Measurements from ENCODE around the gene GAPT. TPM values are rescaled to one million over a fixed set of nuclear protein-coding genes. Genes with fewer than 3 reads are reported as not detected.

The GAPT gene
- polyA plus RNA-seq, 1 donor (not counting 4 experiments of a cell fraction or from before 2014, with no cell fraction given): not detected

DNA sequence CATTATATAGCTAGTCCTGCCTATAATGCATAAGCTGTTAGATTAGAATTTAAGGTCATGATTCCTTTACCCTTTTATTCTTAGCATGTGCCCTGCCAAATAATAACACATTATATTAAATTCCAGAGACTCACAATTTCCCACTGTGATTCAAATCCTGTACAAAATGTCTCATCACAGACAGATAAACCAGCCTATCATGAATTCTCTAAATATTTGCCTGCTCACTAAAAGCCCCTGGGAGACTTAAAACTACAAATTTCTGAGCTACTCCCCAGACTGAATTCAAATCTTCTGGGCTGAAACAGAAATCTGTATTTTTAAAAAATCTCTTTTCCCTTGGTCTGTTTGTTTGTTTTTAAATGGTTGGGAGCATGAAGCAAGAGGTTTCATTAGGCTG lies 32.7 kb downstream of the GAPT start:
- Histone ChIP-seq H4K20me1 (ENCODE audit: control insufficient read depth, extremely low read depth, insufficient read depth, low read length) (no peaks in the 10 kb centered on the region), H3K4me1 (ENCODE audit: control insufficient read depth, extremely low read depth, insufficient read depth, low read length) (no peaks in the 10 kb centered on the region), H3K9me1 (ENCODE audit: control insufficient read depth, extremely low read depth, insufficient read depth, low read length) (no peaks in the 10 kb centered on the region), H3K9ac (ENCODE audit: control insufficient read depth, extremely low read depth, insufficient read depth, low read length) (no peak overlapping the region), H3K4me3 (ENCODE audit: control insufficient read depth in 2 of 3, extremely low read depth in 1 of 3, insufficient read depth in 2 of 3, low read depth in 1 of 3, low read length in 3 of 3) (no peak overlapping the region), H3K27me3 (ENCODE audit: control insufficient read depth, extremely low read depth, insufficient read depth, low read length) (no peaks in the 10 kb centered on the region), H3K79me2 (ENCODE audit: control insufficient read depth, insufficient read depth, low read length) (no peaks in the 10 kb centered on the region), H2AFZ (ENCODE audit: control insufficient read depth, low read length) (no peak overlapping the region), H3K9me3 (ENCODE audit: control insufficient read depth, low read depth, low read length) (no peaks in the 10 kb centered on the region), H3K27ac (ENCODE audit: control insufficient read depth, insufficient read depth, low read length) (no peak overlapping the region), H3K4me2 (ENCODE audit: control insufficient read depth, extremely low read depth, insufficient read depth, low read depth, low read length) (no peak overlapping the region), H3K36me3 (ENCODE audit: control insufficient read depth in 2 of 2, extremely low read depth in 1 of 2, insufficient read depth in 2 of 2, low read length in 2 of 2) (no peaks in the 10 kb centered on the region)
- FAIRE-seq (no peak), DNase-seq (ENCODE audit: low read depth, low spot score) (no peak)
- dilution Hi-C loops (cut with MboI; ENCODE audit: extremely low pct_ligation_motif_present, low sequenced_read_pairs): loop anchor here (25.0 kb wide), 1 partner anchor 288 kb away; no protein-coding TSS in a partner anchor
- TF ChIP-seq EZH2 (IDR thresholded peaks at IDR 0.05; ENCODE audit: low read length): no peak
- TF ChIP-seq, protein P1, sequence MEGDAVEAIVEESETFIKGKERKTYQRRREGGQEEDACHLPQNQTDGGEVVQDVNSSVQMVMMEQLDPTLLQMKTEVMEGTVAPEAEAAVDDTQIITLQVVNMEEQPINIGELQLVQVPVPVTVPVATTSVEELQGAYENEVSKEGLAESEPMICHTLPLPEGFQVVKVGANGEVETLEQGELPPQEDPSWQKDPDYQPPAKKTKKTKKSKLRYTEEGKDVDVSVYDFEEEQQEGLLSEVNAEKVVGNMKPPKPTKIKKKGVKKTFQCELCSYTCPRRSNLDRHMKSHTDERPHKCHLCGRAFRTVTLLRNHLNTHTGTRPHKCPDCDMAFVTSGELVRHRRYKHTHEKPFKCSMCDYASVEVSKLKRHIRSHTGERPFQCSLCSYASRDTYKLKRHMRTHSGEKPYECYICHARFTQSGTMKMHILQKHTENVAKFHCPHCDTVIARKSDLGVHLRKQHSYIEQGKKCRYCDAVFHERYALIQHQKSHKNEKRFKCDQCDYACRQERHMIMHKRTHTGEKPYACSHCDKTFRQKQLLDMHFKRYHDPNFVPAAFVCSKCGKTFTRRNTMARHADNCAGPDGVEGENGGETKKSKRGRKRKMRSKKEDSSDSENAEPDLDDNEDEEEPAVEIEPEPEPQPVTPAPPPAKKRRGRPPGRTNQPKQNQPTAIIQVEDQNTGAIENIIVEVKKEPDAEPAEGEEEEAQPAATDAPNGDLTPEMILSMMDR (optimal IDR thresholded peaks at IDR 0.05 in 1 of 3, IDR thresholded peaks at IDR 0.05 in 1 of 3, conservative IDR thresholded peaks at IDR 0.05 in 1 of 3; ENCODE audit: extremely low read depth in 1 of 3, insufficient read depth in 2 of 3, low read length in 3 of 3): no peak

DNA sequence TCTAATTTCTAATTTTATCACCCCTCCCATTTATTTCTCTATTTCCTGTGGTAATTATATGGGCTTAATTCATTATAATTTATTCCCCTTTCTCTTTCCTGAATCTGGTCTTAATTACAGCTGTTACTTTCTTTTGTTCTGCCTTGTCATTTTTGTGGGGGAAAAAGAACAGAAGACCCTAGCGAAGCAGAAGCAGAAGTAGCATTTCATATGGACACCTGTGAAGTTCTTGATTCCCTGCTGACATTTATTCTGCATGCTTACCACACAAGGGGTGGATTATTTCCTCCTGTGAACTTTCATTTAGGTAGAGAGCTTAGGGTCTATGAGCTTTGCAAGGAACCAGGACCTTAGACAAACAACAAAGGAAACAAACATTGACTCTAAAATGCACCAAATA lies 33.3 kb downstream of the GAPT start:
- Histone ChIP-seq H4K20me1 (ENCODE audit: control insufficient read depth, extremely low read depth, insufficient read depth, low read length) (no peaks in the 10 kb centered on the region), H3K4me2 (ENCODE audit: control insufficient read depth, extremely low read depth, insufficient read depth, low read depth, low read length) (no peak overlapping the region), H3K9me3 (ENCODE audit: control insufficient read depth, low read depth, low read length) (no peaks in the 10 kb centered on the region), H3K4me1 (ENCODE audit: control insufficient read depth, extremely low read depth, insufficient read depth, low read length) (no peaks in the 10 kb centered on the region), H3K4me3 (ENCODE audit: control insufficient read depth in 2 of 3, extremely low read depth in 1 of 3, insufficient read depth in 2 of 3, low read depth in 1 of 3, low read length in 3 of 3) (no peak overlapping the region), H3K27ac (ENCODE audit: control insufficient read depth, insufficient read depth, low read length) (no peak overlapping the region), H3K9ac (ENCODE audit: control insufficient read depth, extremely low read depth, insufficient read depth, low read length) (no peak overlapping the region), H3K27me3 (ENCODE audit: control insufficient read depth, extremely low read depth, insufficient read depth, low read length) (no peaks in the 10 kb centered on the region), H2AFZ (ENCODE audit: control insufficient read depth, low read length) (no peak overlapping the region), H3K9me1 (ENCODE audit: control insufficient read depth, extremely low read depth, insufficient read depth, low read length) (no peaks in the 10 kb centered on the region), H3K36me3 (ENCODE audit: control insufficient read depth in 2 of 2, extremely low read depth in 1 of 2, insufficient read depth in 2 of 2, low read length in 2 of 2) (no peaks in the 10 kb centered on the region), H3K79me2 (ENCODE audit: control insufficient read depth, insufficient read depth, low read length) (no peaks in the 10 kb centered on the region)
- no peak for FAIRE-seq
- dilution Hi-C loops (cut with MboI; ENCODE audit: extremely low pct_ligation_motif_present, low sequenced_read_pairs): loop anchor here (25.0 kb wide), 1 partner anchor 288 kb away; no protein-coding TSS in a partner anchor
- TF ChIP-seq, protein P1 (optimal IDR thresholded peaks at IDR 0.05 in 1 of 3, IDR thresholded peaks at IDR 0.05 in 1 of 3, conservative IDR thresholded peaks at IDR 0.05 in 1 of 3; ENCODE audit: extremely low read depth in 1 of 3, insufficient read depth in 2 of 3, low read length in 3 of 3): no peak
- TF ChIP-seq EZH2 (IDR thresholded peaks at IDR 0.05; ENCODE audit: low read length): no peak
- DNase-seq (ENCODE audit: low read depth, low spot score): no peak

All from keratinocyte (primary cell).